GM19452 (cell line): ENCODE measurements around the gene PTPRT.

Experiments used
- ATAC-seq: cut with Tn5 transposase; IDR thresholded peaks from one replicate; pipeline ENCODE4 v1.9.1; 2021; ENCODE audit not compliant: unreplicated experiment

PTPRT gene

DNA sequence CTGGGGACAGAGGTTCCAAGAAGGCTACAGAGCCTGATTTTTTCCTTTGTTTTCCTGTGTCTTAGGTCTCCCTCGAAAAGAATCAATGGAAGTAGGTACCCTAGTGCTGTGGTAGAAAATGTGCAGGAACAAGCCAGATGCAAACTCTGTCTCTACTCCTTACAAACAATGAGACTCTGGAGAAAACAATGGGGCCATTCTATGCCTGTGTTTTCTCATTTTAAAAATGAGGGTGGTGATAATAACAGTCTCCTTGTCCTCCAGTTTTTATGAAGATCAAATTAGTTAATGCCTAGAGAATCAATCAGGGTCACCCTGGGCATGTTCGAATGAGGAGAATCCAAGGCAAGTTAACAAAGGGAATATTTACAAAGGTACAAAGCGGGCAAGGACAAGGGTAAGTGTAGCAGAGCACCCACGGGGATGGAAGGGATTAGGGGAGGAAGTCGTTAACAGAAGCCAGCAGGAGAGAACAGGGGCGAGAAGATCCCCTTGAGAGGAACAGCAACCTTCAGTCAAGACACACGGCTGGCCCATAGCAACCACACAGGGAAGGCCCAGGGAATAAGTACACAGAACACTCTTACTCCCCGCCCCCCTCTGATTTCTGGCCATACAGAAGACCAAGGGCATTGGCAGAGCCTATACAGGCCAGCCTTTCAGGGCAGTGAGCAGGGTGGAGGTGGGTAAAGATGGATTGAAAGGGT, 342.8 kb downstream of the PTPRT start:
- no peak for ATAC-seq

DNA sequence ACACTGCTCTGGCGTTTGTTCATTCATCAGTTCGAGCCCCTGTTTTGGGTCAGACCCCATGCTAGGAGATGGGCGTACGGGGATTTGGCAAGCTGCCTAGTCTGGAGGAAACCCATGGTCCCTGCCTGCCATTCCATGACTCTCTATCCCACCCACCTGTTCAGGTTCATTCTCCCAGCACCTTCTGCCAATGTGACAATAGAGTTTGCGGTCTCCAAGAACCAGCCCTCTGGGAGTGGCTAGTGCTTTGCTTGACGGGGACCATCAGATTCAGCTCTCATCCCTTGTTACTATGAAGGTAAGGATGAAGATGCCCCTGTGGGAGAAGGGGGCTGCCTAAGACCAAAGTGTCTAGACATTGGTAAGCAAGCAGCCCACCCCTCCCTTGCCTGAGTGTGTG, 345.0 kb downstream of the PTPRT start:
- no peak for ATAC-seq

GRCh38 chr20:42837456-42837855, 352.2 kb downstream of the PTPRT start:
- no peak for ATAC-seq

DNA sequence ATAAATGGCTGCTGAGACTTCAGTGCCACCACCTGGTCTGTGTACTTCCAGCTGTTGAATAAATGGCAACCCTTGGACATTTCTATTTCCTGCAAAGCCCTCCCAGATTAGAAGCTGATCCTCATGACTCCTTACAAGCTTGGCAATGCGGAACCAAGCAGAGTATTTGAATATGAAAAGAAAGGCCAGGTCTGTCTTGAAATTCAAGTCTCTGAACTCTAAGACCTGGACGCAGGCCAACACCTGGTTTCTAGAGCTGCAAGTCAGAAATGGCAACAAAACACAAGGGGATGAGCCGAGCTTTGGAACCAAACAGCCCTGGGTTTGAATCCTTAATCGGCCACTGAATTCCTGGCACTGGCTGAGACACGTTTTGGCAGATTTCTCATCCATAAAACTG, 353.4 kb downstream of the PTPRT start:
- no peak for ATAC-seq

DNA sequence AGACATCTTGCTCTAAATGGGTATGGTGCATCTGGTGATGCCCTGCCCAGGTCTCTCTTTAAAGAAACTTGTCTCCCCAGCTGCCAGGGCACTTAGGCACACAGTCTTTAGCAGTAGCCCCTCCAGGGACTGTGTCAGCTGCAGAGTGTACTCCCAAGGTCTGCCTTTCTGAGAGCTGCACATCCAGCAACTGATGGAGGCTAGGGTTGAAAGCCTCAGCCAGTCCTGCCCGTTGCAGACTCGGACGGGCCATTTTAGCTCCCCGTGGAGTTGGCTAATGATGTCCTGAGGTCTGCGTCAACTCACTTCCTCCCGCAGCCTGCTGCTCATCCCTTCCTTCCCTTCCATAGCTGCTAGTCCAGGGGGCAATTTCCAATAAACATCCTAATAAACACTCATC, 381.8 kb downstream of the PTPRT start:
- ATAC-seq = no peak

DNA sequence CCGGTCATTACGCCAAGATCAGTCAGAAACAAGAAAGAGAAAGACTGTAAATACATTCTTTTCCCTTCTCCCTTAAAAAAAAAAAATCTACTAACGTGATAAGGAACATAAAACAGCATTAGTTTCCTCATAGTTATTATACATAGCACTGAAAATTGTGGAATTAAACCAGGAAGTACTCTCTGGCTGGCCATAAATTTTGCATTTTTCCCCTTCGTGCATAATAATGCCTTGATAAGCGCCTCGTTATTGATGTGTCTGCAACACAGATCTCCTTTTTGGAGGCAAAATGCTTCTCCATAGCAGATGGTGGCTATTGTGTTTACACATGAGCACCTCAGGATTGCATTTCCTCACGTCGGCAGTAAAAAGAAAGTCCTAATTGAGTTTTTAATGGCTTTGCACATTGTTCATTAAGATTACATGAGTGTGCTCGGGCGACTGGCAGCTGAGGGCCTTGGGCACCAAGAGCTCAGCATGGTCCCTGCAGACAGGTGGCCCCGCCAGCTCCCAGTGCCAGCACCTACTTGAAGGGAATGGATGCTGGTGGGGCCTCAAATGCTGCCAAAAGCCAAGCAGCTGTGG, 394.5 kb downstream of the PTPRT start:
- no peak for ATAC-seq

DNA sequence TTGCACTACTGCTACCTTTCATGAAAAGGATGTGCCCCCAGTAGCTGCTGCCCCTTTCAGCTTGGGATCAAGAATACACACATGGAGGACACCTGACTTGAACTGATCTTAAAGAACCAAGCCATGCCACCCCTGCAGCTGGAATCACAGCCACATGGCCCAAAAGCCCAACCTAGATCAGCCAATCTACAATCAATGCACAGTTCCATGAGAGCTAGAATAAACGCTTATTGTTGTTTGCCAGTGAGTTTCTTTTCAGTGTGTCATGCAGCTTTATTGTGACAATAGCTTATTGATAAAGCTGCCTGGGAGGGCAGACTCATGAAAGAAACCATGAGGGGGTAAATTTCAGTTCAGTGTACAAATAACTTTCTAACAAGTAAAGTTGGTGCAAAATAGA, 397.7 kb downstream of the PTPRT start:
- no peak for ATAC-seq

- ATAC-seq = no peak
Measured at GRCh38 chr20:42790111-42790510, 399.6 kb downstream of the PTPRT start.

DNA sequence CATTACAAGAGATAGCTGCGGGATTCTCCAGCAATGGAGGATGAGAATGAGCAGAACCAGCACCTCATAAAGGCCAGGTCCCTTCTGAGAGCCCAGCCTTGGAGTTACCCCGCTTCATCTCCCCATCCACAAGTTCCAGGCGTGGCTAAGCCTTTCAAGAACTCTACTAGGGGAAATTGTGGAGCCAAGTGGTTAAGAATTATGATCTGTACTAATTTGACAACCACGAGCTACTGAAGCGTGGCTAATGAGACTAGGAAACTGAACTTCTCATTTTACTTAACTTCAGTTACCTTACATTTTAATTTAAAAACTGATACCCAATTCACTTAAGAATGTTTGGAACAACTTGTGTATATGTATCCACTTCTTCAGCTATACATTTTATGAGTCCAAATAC, 401.0 kb downstream of the PTPRT start:
- no peak for ATAC-seq

GRCh38 chr20:42785041-42785440, 404.7 kb downstream of the PTPRT start:
- no peak for ATAC-seq

- no peak for ATAC-seq
Measured at GRCh38 chr20:42779216-42779615, 410.5 kb downstream of the PTPRT start.

- no peak for ATAC-seq
Measured at GRCh38 chr20:42775866-42776265, 413.8 kb downstream of the PTPRT start.

DNA sequence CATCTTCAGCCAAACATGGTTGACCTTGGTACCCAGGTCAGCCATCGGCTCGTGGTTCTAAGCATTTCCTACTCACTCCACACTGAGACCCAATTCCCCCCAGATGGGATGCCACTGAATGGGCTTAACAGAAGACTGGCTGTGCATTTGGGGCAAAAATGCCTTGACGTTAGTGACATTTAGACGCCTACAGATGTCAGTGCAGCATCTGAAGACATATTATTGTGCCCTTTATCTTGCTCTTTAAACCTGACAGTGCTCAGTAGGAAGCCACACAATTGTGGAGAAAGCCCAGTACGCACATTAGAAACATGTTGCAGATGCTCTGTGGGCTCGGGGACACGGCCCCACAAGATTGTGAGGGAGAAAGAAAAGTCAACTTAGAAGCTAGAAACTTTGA, 414.7 kb downstream of the PTPRT start:
- ATAC-seq = no peak

GRCh38 chr20:42763015-42763414, 426.7 kb downstream of the PTPRT start:
- ATAC-seq = no peak

DNA sequence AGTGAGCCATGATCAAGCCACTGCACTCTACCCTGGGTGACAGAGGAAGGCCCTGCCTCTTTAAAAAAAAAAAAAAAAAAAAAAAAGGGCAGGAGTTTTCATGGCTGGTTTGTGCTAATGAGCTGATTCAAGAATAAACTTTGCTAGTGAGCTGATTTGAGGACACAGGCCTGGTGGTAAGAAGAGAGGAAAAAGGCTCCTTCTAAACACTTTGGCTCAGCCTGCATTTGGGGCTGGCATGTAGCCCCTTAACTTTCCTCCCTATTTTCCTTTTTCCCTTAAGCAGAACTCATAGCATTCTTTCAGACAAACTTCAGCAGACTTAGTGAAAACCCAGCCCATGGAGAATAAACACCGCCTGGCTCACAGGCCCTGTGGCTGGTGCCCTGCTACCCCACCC, 432.7 kb downstream of the PTPRT start:
- no peak for ATAC-seq

- ATAC-seq = no peak
Measured at GRCh38 chr20:42754706-42755105, 435.0 kb downstream of the PTPRT start.

GRCh38 chr20:42752620-42753019, 437.1 kb downstream of the PTPRT start:
- no peak for ATAC-seq

GRCh38 chr20:42749556-42749955, 440.1 kb downstream of the PTPRT start:
- no peak for ATAC-seq

GRCh38 chr20:42747765-42748411, 441.8 kb downstream of the PTPRT start:
- ATAC-seq = no peak

DNA sequence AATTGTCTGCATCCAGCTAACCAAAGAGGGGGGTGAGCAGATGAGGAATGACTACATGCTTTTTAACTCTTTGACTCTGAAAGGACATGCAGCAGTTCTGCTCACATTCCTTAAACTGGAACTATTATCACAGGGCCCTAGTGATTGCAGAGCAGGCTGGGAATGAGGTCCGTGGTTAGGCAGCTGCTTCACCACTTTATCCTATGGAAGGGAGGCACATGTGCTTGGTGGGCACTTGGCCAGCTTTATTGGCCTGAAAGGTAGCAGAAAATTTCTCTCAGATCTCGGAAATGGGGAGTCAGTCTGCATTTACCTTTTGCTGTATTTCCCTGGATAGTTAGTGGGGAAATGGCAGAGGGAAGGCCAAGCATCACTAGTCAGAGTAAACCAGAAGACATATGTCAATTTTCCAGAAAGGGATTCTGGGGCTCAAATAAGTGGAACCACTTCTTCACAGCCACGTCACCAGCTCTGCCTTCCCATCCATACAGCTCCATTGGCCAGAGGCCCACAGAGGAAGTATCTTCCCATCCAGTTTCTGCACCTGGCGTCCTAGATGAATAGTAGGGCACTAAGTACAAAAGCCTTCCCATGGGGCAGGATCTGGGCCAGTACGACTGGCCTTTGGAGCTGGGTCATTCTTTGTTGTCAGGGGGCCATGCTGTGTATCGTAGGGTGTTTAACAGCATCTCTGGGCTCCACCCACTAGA, 444.8 kb downstream of the PTPRT start:
- ATAC-seq = no peak

GRCh38 chr20:42742926-42743325, 446.8 kb downstream of the PTPRT start:
- no peak for ATAC-seq

GRCh38 chr20:42741906-42742305, 447.8 kb downstream of the PTPRT start:
- ATAC-seq = no peak
